GM19463 (cell line): ENCODE results near the gene USP27X.

Source experiments
- ATAC-seq: cut with Tn5 transposase; IDR thresholded peaks from one replicate; pipeline ENCODE4 v1.9.1; 2021; ENCODE audit warnings: mild to moderate bottlenecking, moderate library complexity; ENCODE audit not compliant: unreplicated experiment

USP27X gene

GRCh38 chrX:49880668-49881067, 1.4 kb downstream of the USP27X start:
- no peak for ATAC-seq

- ATAC-seq = peak; percentile 44
Observed at GRCh38 chrX:49884290-49884862, 5.1 kb downstream of the USP27X start.

- ATAC-seq = no peak
Observed at GRCh38 chrX:49892542-49892941, 13.3 kb downstream of the USP27X start.

GRCh38 chrX:49896951-49897350, 17.7 kb downstream of the USP27X start:
- no peak for ATAC-seq

- ATAC-seq = no peak
Observed at GRCh38 chrX:49901048-49901447, 21.8 kb downstream of the USP27X start.

DNA sequence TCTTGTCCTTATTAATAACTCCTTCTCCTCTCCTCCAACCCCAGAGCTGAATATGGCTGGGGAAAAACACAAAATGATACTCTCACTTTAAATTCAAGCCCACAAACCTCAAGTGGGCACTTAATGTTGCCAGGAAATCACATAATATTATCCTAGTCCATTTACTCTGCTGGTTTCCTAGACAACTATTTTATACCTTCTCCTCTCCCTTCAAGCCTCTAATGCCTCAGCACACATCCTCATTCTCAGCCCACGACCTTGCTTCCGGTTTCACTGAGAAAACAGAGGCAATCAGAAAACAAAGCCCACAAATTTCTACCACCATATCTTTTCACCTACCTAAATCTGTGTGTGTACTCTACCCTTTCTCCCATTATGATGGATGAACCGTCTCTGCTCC, 31.1 kb downstream of the USP27X start:
- ATAC-seq = no peak

- no peak for ATAC-seq
Observed at GRCh38 chrX:49912086-49912485, 32.8 kb downstream of the USP27X start.

- ATAC-seq = no peak
Observed at GRCh38 chrX:49912861-49913260, 33.6 kb downstream of the USP27X start.

- no peak for ATAC-seq
Observed at GRCh38 chrX:49915361-49916222, 36.3 kb downstream of the USP27X start.

DNA sequence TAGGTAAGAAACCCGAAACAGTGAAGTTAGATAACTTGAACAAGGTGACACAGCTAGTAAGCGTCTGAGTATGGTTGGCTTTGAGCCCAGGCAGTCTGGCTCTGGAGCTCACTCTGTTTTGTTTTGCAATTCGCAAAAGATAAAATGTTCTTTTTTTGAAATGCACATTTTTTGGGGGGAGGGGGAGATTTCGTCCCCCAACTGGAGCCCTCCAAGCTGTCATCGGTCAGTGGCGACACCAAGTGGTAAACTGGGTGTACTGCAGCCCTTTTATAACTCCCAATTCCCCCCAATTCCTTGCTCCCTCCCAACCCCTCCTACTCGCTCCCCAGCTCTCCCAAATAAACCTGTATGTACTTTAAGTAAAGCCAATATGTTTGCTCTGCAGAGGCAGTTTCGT, 40.3 kb downstream of the USP27X start:
- ATAC-seq = no peak

DNA sequence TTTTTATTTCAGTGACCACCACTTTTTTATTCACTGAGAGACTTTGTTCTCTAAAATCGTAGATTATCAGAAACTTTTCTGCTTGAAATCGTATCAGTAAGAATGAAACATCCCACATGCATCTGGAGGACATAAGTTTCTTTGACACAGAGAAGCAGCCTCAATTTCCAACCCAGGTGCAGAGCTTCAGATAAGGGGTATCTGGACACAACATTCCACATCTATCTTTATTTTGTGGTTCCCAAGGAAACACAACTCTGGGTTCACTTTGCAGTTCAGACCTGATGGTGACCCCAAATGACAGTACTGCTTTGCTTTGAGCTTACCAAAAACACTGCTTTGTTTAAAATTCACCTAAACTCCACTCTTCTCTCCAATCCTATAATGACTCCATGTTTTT, 41.8 kb downstream of the USP27X start:
- no peak for ATAC-seq

DNA sequence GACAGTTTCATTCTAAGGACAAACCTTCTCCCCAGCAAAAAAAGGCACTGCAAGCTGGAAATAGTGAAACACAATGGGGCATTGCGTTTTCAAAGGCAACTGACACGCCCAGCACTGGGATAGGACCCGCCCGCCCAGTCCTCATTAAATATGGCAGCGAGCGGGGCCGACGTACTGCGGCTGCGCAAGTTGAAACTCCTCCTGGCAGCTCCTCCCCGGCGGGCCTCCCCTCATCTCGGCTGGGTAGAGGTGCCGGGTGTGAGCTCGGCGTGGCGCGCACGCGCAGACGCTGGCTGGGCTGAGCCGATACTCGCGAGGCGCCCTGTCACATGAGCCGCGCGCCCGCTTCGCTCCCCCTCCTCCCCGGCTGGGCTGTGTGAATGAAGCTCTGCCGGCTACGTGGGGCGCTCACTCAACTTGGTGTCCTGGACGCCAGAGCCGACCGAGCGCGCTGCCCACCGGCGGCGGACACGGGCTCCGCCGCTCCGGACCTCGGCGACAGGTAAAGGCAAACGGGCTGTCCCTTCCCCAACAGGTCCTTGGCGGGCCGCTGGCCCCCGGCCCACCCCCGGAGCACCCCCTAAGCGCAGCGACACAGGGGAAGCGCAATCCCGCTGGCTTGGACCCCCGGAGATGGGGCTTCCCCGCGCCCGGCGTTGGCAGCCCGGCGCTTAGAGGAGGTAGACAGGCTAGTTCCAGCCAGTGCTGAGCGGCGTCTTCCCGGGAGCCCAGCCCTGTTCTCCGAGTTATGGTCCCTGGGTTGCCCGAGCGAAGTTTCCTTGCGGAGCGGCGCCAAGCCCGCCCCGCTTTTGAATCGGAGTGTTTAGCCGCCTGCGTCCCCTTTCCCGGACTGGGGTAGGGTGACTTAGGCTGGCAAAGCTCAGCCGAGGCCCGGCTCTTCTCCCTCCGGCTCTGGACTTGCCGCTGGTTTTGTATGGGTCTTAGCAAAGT, 43.3 kb downstream of the USP27X start, which contains the start of gene CLCN5:
Gene CLCN5 (plus strand): TSS at position 306 of the 951 bp plus-strand sequence. CDS start 2,703 bp downstream, outside the sequence.
- peak; percentile 95 for ATAC-seq

GRCh38 chrX:49925176-49925575, 45.9 kb downstream of the USP27X start:
- ATAC-seq = no peak

DNA sequence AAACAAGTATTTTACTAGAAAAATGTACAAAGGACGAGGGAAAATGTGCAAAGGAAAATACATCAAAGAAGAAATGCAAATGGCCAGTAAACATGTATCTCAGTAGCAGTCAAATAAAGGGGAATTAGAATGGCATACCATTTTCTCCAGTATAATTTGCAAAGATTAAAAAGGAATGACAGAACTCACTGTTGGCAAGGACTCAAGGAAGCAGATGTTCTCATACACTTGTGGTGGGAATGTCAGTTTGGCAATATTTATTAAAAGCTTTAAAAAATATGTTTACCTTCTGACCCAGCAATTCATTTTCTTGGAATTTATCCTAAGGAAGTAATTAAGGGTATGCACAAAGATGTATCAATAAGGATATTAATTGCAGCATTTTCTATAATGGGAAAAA, 50.8 kb downstream of the USP27X start:
- ATAC-seq = no peak
